ENCODE results near the gene RNH1.

DNA sequence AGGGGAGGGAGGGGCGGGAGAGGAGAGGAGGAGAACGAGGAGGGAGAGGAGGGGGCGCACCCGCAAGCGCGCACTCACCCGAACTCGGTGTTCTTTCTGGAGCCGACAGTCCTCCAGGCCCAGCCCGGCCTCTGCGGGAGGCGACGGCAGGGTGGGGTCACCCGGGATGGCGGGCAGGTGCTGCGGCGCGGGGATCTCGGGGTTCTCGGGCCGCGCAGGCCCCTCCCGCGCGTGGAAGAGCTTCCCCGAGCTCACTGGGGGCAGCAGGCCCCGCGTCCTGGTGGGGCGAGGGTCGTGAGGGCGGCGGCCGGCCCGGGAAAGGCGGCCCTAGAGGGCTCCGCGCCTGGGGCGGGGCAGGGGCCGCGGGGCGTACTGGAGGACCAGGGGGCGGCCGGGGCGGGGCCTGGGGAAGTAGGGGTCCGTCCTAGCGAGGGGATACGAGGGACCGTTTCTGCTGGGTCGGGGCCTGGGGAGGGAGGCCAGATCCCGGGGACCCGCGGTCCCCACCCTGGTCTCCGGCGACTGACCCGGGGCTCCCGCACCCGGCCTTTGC, 48.3 kb upstream of the RNH1 start:
- no peak for TF ChIP-seq POLR2A (IDR thresholded peaks at IDR 0.05; ENCODE audit: low read length)
- TF ChIP-seq GATA1 (IDR thresholded peaks at IDR 0.05; ENCODE audit: low read depth, low read length) = no peak

Data from erythroblast (primary cell).